Fibroblast of pulmonary artery (primary cell): ENCODE results near the gene MYO1B.
A peak's percentile ranks its signal among the peaks of the same experiment; 100 is the strongest.

ENCODE experiments used
- DNase-seq: peaks from one replicate; pipeline ENCODE4 v3.0.0-alpha.2; 2010; ENCODE audit warnings: low read depth
- H3K4me3 ChIP-seq: replicated peaks from 2 replicates; pipeline ENCODE4 v1.5.1; 2011; ENCODE audit warnings: low read depth, mild to moderate bottlenecking, control low read depth, low read length, moderate library complexity
- CTCF ChIP-seq: IDR thresholded peaks from 2 replicates; pipeline ENCODE4 v1.5.1; 2011; ENCODE audit warnings: mild to moderate bottlenecking, control low read depth, low read length, inconsistent platforms; ENCODE audit errors: missing control alignments

The MYO1B gene

GRCh38 chr2:191322828-191323506 lies 77.8 kb downstream of the MYO1B start:
- H3K4me3 ChIP-seq, result no peak overlapping the region
- TF ChIP-seq CTCF, result no peak
- no peak for DNase-seq

- TF ChIP-seq CTCF, result no peak
- H3K4me3 ChIP-seq, result no peak overlapping the region
- no peak for DNase-seq
These were observed 80.6 kb downstream of the MYO1B start for GRCh38 chr2:191325651-191326365.

- no peak for DNase-seq
- H3K4me3 ChIP-seq, result no peak overlapping the region
- TF ChIP-seq CTCF, result no peak
These were observed 82.3 kb downstream of the MYO1B start for GRCh38 chr2:191327484-191327883.

GRCh38 chr2:191328150-191328809 lies 83.1 kb downstream of the MYO1B start:
- no peak overlapping the region for H3K4me3 ChIP-seq
- TF ChIP-seq CTCF, result no peak
- DNase-seq, result no peak

- DNase-seq, result no peak
- TF ChIP-seq CTCF, result no peak
- H3K4me3 ChIP-seq, result no peak overlapping the region
These were observed 84.6 kb downstream of the MYO1B start for GRCh38 chr2:191329841-191330240.

- H3K4me3 ChIP-seq, result no peak overlapping the region
- no peak for TF ChIP-seq CTCF
- peak; percentile 81 for DNase-seq
These were observed 88.7 kb downstream of the MYO1B start for GRCh38 chr2:191333911-191334357.
